ENCODE measurements around the gene ULK2. TPM values are rescaled to one million over a fixed set of nuclear protein-coding genes. Genes with fewer than 3 reads are reported as not detected.
"Not testable (repeated sequence)": the region's sequence is repeated elsewhere in the genome, so short reads cannot be mapped to it uniquely, and the experiment has no call there.

The ULK2 gene
- total RNA-seq, 3 donors from 2014 or later, result 22.1 to 25.6 (median 23.0) TPM

- no peaks in the 10 kb centered on the region for H3K36me3 ChIP-seq
- no peaks in the 10 kb centered on the region for H3K27me3 ChIP-seq
- no peaks in the 10 kb centered on the region for H3K4me1 ChIP-seq
- TF ChIP-seq CTCF (IDR thresholded peaks at IDR 0.05), result peak in 1 of 3 donors; percentile 10
- no peak for TF ChIP-seq POLR2A (IDR thresholded peaks at IDR 0.05)
- peak in 1 of 3 donors; percentile 13 for TF ChIP-seq POLR2AphosphoS5 (IDR thresholded peaks at IDR 0.05)
- peak; percentile 36 to 54 for DNase-seq (ENCODE audit: low spot score in 2 of 2)
- peak overlapping the region; percentile 75 to 85 (median 76) for H3K4me3 ChIP-seq
- intact Hi-C loops (cut with DNase I; ENCODE audit: low total_unique reads), result no loop called here
- H3K27ac ChIP-seq, result peak overlapping the region; percentile 81 to 86
- H3K9me3 ChIP-seq, result no peaks in the 10 kb centered on the region
Observed at GRCh38 chr17:19867079-19867328, 732 bp downstream of the ULK2 start.

GRCh38 chr17:19865021-19865420 lies 2.7 kb downstream of the ULK2 start:
- no peak for TF ChIP-seq CTCF (IDR thresholded peaks at IDR 0.05)
- no peak for TF ChIP-seq POLR2AphosphoS5 (IDR thresholded peaks at IDR 0.05)
- no peak for TF ChIP-seq POLR2A (IDR thresholded peaks at IDR 0.05)
- DNase-seq (ENCODE audit: low spot score in 2 of 2), result no peak
- H3K4me3 ChIP-seq, result no peak overlapping the region
- H3K27ac ChIP-seq, result no peak overlapping the region
- no peaks in the 10 kb centered on the region for H3K36me3 ChIP-seq
- H3K27me3 ChIP-seq, result no peaks in the 10 kb centered on the region
- intact Hi-C loops (cut with DNase I; ENCODE audit: low total_unique reads), result no loop called here
- H3K9me3 ChIP-seq, result no peaks in the 10 kb centered on the region
- H3K4me1 ChIP-seq, result no peaks in the 10 kb centered on the region

GRCh38 chr17:19860647-19861177 lies 7.0 kb downstream of the ULK2 start:
- H3K4me3 ChIP-seq; H3K27me3 ChIP-seq; H3K9me3 ChIP-seq; H3K27ac ChIP-seq; intact Hi-C loops (cut with DNase I; ENCODE audit: low total_unique reads); H3K36me3 ChIP-seq; DNase-seq (ENCODE audit: low spot score in 2 of 2); H3K4me1 ChIP-seq: not testable (repeated sequence)

DNA sequence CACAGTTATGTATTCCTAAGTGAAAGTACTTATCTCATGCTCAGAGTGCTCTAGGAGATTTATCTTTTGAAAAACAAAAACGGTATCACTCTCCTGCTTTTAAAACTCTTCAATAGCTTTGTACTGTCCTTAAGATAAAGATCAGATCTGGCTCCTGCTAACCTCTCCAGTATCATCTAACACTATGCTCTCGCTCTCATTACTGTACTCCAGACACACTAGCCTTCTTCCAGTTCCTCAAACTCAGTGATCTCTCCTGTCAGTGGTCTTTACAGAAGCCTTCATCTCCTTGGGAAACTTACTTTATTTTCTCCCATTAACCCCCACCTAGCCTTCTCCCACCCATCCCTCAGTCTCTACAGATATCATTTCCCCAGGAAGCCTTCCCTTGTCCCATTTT lies 10.1 kb downstream of the ULK2 start:
- Histone ChIP-seq H3K27me3 (no peaks in the 10 kb centered on the region), H3K36me3 (no peaks in the 10 kb centered on the region), H3K9me3 (no peaks in the 10 kb centered on the region), H3K4me1 (no peaks in the 10 kb centered on the region), H3K27ac (no peak overlapping the region), H3K4me3 (no peak overlapping the region)
- TF ChIP-seq CTCF (IDR thresholded peaks at IDR 0.05), result no peak
- no peak for DNase-seq (ENCODE audit: low spot score in 2 of 2)
- intact Hi-C loops (cut with DNase I; ENCODE audit: low total_unique reads), result no loop called here

GRCh38 chr17:19833914-19834313 lies 33.8 kb downstream of the ULK2 start:
- no peaks in the 10 kb centered on the region for H3K9me3 ChIP-seq
- no peak for TF ChIP-seq POLR2A (IDR thresholded peaks at IDR 0.05)
- TF ChIP-seq POLR2AphosphoS5 (IDR thresholded peaks at IDR 0.05), result no peak
- no peaks in the 10 kb centered on the region for H3K36me3 ChIP-seq
- intact Hi-C loops (cut with DNase I; ENCODE audit: low total_unique reads), result no loop called here
- no peak overlapping the region for H3K4me3 ChIP-seq
- no peaks in the 10 kb centered on the region for H3K27me3 ChIP-seq
- no peak for DNase-seq (ENCODE audit: low spot score in 2 of 2)
- no peak overlapping the region for H3K27ac ChIP-seq
- no peaks in the 10 kb centered on the region for H3K4me1 ChIP-seq

GRCh38 chr17:19830061-19830460 lies 37.7 kb downstream of the ULK2 start:
- intact Hi-C loops (cut with DNase I; ENCODE audit: low total_unique reads), result no loop called here
- Histone ChIP-seq H3K9me3 (no peaks in the 10 kb centered on the region), H3K36me3 (no peaks in the 10 kb centered on the region), H3K4me3 (no peak overlapping the region), H3K4me1 (no peaks in the 10 kb centered on the region), H3K27ac (no peak overlapping the region), H3K27me3 (no peaks in the 10 kb centered on the region)
- TF ChIP-seq POLR2AphosphoS5 (IDR thresholded peaks at IDR 0.05) (no peak), CTCF (IDR thresholded peaks at IDR 0.05) (no peak), POLR2A (IDR thresholded peaks at IDR 0.05) (no peak)
- DNase-seq (ENCODE audit: low spot score in 2 of 2), result no peak

Data from breast epithelium (tissue), 4 donors.